GM19240 (cell line): ENCODE results near the gene NFKBIZ.
"Not testable (repeated sequence)": the region's sequence is repeated elsewhere in the genome, so short reads cannot be mapped to it uniquely, and the experiment has no call there.

Experiments used
- DNase-seq: peaks from one replicate; pipeline ENCODE4 v3.0.0; 2011; ENCODE audit warnings: low spot score; ENCODE audit not compliant: insufficient read length

Gene NFKBIZ

DNA sequence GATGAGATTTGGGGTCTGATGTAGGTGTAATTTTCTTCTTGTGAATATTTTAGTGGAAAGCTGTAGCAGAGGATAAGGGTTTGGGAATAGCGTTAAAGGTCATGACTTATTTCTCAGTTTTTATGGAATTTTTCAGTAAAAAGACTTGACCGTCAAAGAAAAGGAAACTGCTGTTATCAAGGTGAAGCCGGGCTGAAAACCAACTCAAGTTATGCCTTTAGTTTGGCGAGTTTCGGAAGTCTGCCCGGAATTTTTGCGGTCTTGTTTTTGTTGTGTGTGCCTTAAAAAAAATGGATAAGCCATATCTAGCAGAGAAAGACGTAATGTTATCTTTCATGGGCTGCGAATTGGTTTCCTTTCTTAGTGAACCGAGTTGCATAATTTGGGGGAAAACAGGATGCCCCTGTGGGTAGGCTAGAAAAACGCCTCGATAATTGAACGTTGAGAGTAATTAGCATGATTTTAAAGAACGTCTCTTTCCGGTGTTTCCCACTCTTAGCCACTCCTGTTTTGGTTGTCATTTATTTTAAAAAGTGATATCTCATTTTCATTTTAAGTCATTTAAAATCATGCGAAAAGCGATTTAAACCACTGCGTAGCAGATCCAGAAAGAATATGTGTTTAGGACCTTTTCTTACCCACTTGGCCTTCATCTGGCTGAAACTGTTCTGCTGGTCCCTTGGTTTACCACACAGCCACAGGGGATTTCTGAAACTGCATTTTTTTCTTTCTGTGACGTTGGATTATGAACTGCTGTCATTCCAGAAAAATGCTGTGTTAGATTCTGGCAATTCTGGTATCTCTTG lies 1.1 kb downstream of the NFKBIZ start:
- DNase-seq = peak; percentile 29

DNA sequence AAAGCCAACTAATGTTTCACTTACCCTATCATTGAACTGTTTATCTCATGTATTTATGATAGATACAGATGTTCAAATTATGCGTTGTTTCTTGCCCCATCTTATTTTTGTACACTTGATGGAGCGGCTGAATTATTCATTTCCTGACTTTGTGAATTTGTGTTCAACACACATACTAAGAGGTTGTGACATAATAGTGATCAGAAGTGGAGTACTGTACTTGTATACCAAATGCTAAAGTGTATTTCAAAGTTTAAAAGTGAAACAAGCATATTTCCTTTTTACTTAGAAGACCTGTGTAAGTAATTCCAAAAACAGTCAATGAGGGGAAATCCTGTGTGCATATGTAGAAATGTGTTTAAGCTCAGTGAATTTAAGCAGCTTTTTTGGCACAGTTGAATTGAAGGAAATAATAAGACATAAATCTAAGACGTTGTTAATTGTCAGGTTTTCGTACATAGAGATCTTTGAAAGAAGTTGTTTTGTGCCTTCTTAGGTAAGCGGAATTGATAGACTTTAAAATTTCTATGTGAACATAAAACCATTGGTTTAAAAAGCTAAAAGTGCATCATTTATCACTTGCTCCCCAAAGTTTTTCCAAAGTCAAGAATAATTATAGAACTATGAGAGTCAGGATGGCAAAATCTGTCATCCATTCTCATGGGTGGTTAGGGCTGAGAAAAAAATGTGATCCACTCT lies 1.9 kb downstream of the NFKBIZ start:
- no peak for DNase-seq

DNA sequence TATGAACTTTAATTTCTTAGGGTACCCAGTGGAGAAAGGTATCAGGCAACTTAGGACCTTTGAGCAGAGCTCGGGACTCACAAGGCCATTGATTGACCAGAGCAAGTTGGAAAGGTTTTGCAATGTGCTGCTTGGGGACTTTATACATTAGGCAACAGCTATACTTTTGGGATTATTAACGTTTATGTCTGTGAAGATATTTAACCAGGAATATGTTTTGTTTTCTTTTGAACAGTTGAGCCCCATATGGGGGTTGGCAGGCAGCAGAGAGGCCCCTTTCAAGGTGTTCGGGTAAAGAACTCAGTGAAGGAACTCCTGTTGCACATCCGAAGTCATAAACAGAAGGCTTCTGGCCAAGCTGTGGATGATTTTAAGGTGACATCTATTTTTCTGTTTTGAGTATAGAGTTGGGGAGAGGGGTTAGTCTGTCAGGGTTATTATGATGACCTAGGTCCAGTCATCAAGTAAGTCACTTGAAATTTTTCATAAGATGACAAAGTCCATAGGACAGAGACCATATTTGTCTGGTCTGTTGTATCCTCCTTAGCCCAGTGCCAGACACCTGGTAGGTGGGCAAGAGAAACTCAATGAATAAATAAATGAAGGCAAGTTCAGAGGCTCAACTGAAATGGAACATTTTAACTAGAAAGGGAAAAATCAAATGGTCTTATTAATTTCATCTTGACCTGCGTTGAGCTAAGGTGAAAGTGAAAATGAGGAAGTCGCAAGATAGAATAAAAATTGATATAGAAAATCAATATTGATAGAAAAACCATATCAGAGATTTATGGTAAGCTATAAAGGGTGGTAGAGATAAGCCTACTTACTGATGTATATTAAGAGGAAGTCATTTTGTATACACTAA lies 2.8 kb downstream of the NFKBIZ start:
- no peak for DNase-seq

DNA sequence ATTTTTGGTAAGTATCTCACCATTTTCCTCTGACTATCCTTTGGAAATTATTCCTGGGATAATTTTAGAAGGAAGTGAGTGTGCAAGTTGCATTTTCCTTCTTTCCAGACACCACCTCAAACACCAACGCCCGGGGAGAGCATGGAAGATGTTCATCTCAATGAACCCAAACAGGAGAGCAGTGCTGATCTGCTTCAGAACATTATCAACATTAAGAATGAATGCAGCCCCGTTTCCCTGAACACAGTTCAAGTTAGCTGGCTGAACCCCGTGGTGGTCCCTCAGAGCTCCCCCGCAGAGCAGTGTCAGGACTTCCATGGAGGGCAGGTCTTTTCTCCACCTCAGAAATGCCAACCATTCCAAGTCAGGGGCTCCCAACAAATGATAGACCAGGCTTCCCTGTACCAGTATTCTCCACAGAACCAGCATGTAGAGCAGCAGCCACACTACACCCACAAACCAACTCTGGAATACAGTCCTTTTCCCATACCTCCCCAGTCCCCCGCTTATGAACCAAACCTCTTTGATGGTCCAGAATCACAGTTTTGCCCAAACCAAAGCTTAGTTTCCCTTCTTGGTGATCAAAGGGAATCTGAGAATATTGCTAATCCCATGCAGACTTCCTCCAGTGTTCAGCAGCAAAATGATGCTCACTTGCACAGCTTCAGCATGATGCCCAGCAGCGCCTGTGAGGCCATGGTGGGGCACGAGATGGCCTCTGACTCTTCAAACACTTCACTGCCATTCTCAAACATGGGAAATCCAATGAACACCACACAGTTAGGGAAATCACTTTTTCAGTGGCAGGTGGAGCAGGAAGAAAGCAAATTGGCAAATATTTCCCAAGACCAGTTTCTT lies 3.9 kb downstream of the NFKBIZ start:
- DNase-seq = no peak

DNA sequence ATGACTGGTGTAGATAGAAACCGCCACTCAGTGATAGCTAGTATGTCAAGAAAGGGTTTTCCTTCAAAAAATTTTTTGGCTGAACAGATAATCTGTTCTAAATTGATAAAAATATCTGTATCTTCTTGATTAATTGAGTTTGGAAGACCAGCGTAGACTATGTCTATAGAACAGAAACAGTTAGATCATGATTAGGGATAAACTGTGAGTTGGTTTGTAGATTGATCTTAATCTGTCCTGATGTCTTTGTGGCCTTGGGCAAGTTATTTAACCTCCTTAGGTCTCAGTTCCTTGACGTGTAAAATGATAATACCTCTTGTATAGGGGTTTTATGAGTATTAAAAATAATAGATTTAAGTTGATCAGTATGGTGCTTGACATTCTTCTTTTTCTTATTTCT lies 4.7 kb downstream of the NFKBIZ start:
- DNase-seq = no peak

DNA sequence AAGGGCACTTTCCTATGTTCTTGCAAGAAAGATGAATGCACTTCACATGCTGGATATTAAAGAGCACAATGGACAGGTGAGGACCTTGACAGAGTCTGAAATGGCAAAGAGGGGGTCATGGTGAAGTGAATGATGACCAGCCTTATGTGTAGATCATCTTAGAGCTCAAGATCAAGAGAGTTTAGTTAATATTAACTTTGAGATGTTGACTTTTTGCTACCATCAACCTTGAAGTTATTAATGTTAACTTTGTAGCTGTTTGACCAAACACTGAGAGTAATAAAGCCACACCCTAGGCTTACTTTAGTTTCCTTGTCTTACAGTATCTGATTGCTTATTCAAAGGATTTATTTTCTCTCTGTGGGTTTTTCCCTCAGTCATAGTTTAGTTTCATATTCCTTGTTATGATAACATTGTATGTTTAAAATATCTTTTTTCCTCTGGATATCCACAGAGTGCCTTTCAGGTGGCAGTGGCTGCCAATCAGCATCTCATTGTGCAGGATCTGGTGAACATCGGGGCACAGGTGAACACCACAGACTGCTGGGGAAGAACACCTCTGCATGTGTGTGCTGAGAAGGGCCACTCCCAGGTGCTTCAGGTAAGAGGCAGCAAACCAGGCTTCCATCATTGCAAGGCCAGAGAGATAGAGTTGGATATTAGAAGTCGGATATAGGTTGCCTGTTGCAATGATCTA lies 5.4 kb downstream of the NFKBIZ start:
- no peak for DNase-seq

DNA sequence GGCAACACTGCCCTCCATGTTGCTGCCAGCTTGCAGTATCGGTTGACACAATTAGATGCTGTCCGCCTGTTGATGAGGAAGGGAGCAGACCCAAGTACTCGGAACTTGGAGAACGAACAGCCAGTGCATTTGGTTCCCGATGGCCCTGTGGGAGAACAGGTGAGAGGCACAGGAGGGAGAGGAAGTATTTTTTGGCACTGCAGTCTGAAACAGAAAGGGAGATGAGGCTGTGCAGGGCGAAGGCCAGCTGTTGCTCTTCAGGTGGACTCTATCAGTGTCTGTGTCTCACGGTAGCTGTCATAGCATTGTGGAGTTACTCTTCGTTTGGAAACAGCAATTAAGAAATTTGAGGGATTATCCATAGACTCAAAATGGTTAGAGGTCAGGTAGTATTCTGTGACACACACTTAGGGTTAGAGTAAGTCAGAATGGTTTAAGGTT lies 8.0 kb downstream of the NFKBIZ start:
- DNase-seq = no peak

DNA sequence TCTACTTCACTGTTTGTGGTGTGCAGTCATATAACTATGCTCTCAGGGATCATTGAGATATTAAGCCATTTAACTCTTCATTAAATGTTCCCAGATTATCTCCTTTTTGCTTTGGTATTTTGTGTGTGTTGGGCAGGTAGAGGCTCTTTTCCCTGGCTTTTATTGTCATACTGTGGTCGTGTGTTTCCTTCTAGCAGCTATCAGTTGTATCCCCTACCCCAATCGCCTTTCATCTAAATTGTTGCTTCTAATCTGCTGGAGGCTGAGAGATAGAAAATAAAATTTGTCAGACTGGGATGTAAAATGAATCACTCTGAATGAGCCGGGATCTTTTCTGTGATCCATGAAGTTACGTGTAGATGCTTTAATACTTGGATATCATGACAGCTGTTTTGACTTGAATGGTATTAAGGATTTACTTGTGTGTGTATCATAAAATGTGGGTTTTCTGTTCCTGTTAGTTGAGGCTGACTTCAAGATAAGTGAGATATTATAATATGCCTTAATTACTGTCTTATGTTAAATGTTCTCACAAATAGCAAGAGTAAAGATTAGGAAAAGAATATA lies 9.2 kb downstream of the NFKBIZ start:
- DNase-seq = no peak

DNA sequence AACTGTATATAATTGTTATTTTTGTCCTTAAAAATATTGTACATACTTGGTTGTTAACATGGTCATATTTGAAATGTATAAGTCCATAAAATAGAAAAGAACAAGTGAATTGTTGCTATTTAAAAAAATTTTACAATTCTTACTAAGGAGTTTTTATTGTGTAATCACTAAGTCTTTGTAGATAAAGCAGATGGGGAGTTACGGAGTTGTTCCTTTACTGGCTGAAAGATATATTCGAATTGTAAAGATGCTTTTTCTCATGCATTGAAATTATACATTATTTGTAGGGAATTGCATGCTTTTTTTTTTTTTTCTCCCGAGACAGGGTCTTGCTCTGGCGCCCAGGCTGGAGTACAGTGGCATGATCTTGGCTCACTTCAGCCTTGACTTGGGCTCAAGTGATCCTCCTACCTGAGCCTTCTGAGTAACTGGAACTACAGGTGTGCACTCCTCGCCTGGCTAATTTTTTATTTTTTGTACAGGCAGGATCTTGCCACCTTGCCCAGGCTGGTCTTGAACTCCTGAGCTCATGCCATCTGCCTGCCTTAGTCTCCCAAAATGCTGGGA lies 10.7 kb downstream of the NFKBIZ start:
- no peak for DNase-seq

DNA sequence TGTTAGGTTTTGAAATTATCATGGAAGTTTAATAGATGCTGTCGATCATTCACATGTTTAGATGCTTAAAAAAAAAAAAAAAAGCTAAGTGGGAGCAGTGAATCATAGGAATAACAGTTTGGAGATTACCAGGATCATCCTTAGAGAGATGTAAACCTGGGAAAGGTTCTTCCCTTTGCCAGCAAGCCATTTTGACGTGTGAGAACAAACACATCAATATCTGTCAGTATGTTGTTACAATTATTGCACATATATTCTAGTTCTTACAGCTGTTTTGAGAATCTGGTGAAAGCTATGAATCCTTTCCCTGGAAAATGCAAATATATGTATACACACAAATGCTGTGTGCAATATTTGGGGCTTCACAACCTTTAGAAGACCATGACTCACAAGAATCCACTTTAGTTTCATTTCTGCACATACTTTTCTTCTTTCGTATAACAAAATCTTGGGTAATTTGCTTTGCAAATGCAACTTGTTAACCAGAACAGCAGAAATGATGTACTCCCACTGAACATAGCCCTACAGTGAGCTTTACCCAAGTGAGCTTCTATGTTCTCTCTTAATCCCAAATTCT lies 12.0 kb downstream of the NFKBIZ start:
- DNase-seq = no peak

DNA sequence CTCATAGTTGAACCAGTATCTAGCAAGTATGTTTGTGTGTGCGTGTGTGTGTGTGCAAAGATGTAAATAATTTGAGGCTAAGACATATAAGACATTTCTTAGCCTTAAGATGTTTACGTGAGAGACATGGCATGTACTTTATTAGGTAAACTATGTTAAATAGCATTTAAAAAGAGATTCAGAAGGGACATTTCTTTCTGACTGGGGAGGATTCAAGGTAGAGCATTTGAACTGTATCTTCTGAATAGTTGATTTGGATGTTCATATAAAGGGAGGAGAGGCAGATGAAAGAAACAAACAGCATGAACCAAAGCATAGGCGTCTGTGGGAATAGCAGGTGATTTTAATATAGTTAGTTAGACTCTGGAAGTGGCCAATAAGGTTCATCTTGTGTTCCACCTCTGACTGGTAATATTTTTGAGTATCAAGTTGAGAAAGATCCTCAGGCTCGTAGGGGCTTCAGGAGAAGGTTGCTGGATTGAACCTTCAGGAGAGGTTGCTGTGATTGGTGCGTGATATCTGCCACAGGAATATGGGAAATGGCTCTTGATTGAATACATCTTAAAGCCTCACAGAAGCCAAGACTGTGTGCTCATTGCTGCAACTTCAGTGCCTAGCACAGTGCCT lies 12.6 kb downstream of the NFKBIZ start:
- no peak for DNase-seq

DNA sequence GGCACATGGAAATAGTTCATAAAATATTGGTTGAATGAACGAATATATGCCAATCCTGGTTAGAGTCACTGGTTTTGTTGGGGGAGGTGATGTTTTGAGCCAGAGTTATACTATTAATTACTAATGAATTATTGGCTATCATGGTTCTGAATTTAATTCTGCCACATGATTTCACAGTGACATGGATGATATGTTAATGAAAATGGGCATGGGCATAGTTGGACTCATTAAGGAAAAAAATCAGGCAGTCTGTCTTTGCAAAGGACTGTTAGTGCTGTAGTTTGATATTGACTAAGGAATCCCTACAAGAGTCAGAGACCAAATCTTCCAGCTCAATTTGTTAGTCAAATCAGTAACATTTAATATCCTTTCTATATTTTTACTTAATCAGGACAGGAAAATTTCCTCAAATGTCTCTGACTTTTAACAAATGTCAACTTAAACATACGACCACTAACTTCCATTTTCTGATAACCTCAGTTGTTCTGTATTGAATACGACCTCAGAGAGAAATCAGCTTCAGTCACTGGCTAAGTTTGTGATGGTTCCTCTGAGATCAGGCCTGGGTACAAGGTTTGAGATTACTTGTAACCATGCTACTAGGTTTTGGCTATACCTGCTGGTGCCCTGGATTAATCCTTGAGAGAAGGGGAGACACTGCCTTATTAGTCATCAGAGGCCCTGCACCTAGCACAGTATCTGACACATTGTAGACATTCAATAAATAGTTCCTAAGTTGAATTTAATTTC lies 13.3 kb downstream of the NFKBIZ start:
- no peak for DNase-seq

DNA sequence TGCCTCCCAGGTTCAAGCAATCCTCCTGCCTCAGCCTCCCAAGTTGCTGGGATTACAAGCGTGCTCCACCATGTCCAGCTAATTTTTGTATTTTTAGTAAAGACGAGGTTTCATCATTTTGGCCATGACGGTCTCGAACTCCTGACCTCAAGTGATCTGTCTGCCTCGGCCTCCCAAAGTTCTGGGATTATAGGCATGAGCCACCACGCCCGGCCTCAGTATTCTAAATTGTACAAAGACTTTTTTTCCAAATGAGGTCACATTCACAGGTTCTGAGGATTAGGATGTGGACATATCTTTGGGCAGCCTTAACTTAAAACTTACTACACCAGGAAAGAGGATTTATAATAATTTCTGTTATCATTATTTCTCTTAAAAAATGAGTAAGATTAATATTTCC lies 15.6 kb downstream of the NFKBIZ start:
- DNase-seq = not testable (repeated sequence)

DNA sequence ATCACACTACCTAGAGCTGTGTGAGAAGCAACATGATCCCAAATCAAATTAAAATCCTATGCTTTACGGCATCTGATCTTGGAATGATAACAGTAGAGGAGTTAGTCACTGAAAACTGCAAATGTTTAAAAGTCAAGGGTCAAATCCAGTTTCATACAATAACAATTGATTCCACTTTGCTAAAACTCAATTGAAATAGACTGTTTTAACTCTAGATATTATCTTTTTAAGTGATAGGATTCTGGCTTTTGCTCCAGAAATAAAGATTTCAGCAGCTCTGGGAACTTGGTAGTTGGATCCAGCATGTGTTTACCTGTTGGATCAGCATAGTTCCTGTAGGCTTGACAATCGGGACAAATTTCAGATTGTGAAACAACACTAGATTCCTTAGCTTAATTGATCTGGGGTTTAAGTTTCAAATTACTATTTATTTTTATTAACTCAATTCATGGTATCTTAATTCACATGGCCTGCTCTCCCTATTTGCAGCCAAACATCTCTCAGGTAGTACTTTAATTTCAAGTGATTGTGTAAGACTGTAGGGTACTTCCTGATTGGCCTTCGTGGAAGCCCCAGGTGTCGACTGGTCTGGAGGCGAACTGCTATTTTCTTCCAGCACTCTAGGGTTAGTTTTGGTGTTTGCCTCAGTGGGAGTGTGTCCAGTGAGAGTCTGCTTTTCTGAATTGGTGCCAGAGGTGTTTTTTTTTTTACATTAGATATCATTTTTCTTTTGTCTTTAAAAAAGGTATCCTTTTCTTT lies 16.6 kb downstream of the NFKBIZ start:
- DNase-seq = no peak

DNA sequence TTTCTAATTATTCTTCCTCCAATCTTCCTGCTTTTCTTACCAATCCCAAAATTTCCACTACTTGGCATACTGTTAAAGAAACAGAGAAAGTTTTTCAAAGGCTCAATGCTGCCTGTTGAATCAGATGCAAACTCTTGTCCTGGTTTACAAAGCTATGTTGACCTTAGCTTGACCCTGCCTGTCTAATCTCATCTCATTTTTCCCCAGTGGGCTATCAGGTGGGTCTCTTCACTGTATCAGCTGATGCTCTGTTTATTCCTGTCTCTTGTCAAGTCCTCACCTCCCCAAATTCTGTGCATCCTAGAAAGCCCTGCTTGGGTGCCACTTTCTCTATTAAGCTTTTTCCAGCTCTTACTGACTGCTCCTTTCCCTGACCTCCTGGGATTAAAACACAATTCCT lies 18.2 kb downstream of the NFKBIZ start:
- no peak for DNase-seq

DNA sequence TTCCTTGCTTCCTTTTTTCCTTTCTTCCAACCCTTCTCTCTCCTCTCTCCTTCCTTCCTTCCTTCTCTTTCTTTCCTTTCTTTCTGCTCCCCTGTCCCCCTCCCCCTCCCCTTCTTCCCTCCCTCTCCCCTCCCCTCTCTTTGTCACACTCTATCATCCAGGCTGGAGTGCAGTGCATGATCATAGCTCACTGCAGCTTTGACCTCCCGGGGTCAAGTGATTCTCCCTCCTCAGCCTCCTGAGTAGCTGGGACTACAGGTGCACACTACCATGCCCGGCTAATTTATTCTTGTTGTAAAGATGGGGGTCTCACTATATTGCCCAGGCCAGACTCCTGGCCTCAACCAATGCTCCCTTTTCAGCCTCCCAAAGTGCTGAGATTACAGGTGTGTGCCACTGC lies 18.7 kb downstream of the NFKBIZ start:
- no peak for DNase-seq
